ENCODE data around the gene PRKAR1B. TPM values are rescaled to one million over a fixed set of nuclear protein-coding genes. Genes with fewer than 3 reads are reported as not detected.
A peak's percentile ranks its signal among the peaks of the same experiment; 100 is the strongest.

PRKAR1B gene
- total and polyA plus RNA-seq, 5 donors, result 20.7 to 38.3 (median 23.8) TPM

GRCh38 chr7:607938-608337 lies 119.1 kb downstream of the PRKAR1B start:
- Histone ChIP-seq H3K27ac (ENCODE audit: low read length) (no peak overlapping the region), H3K4me1 (ENCODE audit: control insufficient read depth, insufficient read depth, low read length) (no peaks in the 10 kb centered on the region), H3K9me3 (ENCODE audit: control insufficient read depth, low read length) (no peaks in the 10 kb centered on the region), H3K27me3 (ENCODE audit: control insufficient read depth, insufficient read depth) (no peaks in the 10 kb centered on the region), H3K4me3 (ENCODE audit: low read length) (no peak overlapping the region)
- ATAC-seq (no peak), DNase-seq (peak in 1 of 3 donors; percentile 37)
- intact Hi-C loops (cut with DNase I), result no loop called here
- WGBS, result 79% methylated on average over 13 of the region's 13 CpGs

- 92% methylated on average over 33 of the region's 33 CpGs for WGBS
- no peak for DNase-seq
- Histone ChIP-seq H3K27ac (ENCODE audit: low read length) (no peak overlapping the region), H3K4me3 (ENCODE audit: low read length) (no peak overlapping the region), H3K27me3 (ENCODE audit: control insufficient read depth, insufficient read depth) (no peaks in the 10 kb centered on the region), H3K9me3 (ENCODE audit: control insufficient read depth, low read length) (no peaks in the 10 kb centered on the region), H3K4me1 (ENCODE audit: control insufficient read depth, insufficient read depth, low read length) (no peaks in the 10 kb centered on the region)
- intact Hi-C loops (cut with DNase I), result no loop called here
- no peak for ATAC-seq
Observed at GRCh38 chr7:605661-606450, 121.2 kb downstream of the PRKAR1B start.

GRCh38 chr7:604884-605531 lies 122.1 kb downstream of the PRKAR1B start:
- no peak overlapping the region for H3K4me3 ChIP-seq (ENCODE audit: low read length)
- intact Hi-C loops (cut with DNase I), result no loop called here

GRCh38 chr7:604001-604883 lies 122.8 kb downstream of the PRKAR1B start:
- no peaks in the 10 kb centered on the region for H3K4me1 ChIP-seq (ENCODE audit: control insufficient read depth, insufficient read depth, low read length)
- 38% methylated on average over 37 of the region's 37 CpGs for WGBS
- peak overlapping the region; percentile 82 for H3K27ac ChIP-seq (ENCODE audit: low read length)
- H3K9me3 ChIP-seq (ENCODE audit: control insufficient read depth, low read length), result no peaks in the 10 kb centered on the region
- DNase-seq (peak; percentile 87 to 94 (median 93)), ATAC-seq (peak; percentile 91 to 92)
- intact Hi-C loops (cut with DNase I), result no loop called here
- no peak overlapping the region for H3K4me3 ChIP-seq (ENCODE audit: low read length)
- H3K27me3 ChIP-seq (ENCODE audit: control insufficient read depth, insufficient read depth), result no peaks in the 10 kb centered on the region

More at GRCh38 chr7:604884-605531, 122.1 kb downstream of the PRKAR1B start:
- peak in 1 of 2 donors; percentile 38 for ATAC-seq
- H3K4me1 ChIP-seq (ENCODE audit: control insufficient read depth, insufficient read depth, low read length), result no peaks in the 10 kb centered on the region
- WGBS, result 72% methylated on average over 28 of the region's 28 CpGs
- DNase-seq, result peak in 2 of 3 donors; percentile 52 to 71
- H3K27me3 ChIP-seq (ENCODE audit: control insufficient read depth, insufficient read depth), result no peaks in the 10 kb centered on the region
- H3K9me3 ChIP-seq (ENCODE audit: control insufficient read depth, low read length), result no peaks in the 10 kb centered on the region
- H3K27ac ChIP-seq (ENCODE audit: low read length), result peak overlapping the region; percentile 82

- ATAC-seq, result peak in 1 of 2 donors; percentile 2
- H3K9me3 ChIP-seq (ENCODE audit: control insufficient read depth, low read length), result no peaks in the 10 kb centered on the region
- WGBS, result 94% methylated on average over 12 of the region's 12 CpGs
- DNase-seq, result peak in 1 of 3 donors; percentile 43
- no peak overlapping the region for H3K4me3 ChIP-seq (ENCODE audit: low read length)
- intact Hi-C loops (cut with DNase I), result no loop called here
- H3K27me3 ChIP-seq (ENCODE audit: control insufficient read depth, insufficient read depth), result no peaks in the 10 kb centered on the region
- no peaks in the 10 kb centered on the region for H3K4me1 ChIP-seq (ENCODE audit: control insufficient read depth, insufficient read depth, low read length)
- peak overlapping the region; percentile 82 for H3K27ac ChIP-seq (ENCODE audit: low read length)
Observed at GRCh38 chr7:603152-603951, 123.7 kb downstream of the PRKAR1B start.

- no peaks in the 10 kb centered on the region for H3K4me1 ChIP-seq (ENCODE audit: control insufficient read depth, insufficient read depth, low read length)
- H3K4me3 ChIP-seq (ENCODE audit: low read length), result no peak overlapping the region
- peak in 1 of 2 donors; percentile 15 for ATAC-seq
- DNase-seq, result peak in 2 of 3 donors; percentile 66 to 72
- intact Hi-C loops (cut with DNase I), result no loop called here
- WGBS, result 64% methylated on average over 38 of the region's 38 CpGs
- H3K9me3 ChIP-seq (ENCODE audit: control insufficient read depth, low read length), result no peaks in the 10 kb centered on the region
- H3K27ac ChIP-seq (ENCODE audit: low read length), result peak overlapping the region; percentile 16
- no peaks in the 10 kb centered on the region for H3K27me3 ChIP-seq (ENCODE audit: control insufficient read depth, insufficient read depth)
Observed at GRCh38 chr7:602341-603141, 124.5 kb downstream of the PRKAR1B start.

GRCh38 chr7:601595-602340 lies 125.3 kb downstream of the PRKAR1B start:
- intact Hi-C loops (cut with DNase I), result no loop called here
- Histone ChIP-seq H3K27ac (ENCODE audit: low read length) (peak overlapping the region; percentile 16), H3K4me3 (ENCODE audit: low read length) (no peak overlapping the region), H3K27me3 (ENCODE audit: control insufficient read depth, insufficient read depth) (no peaks in the 10 kb centered on the region), H3K4me1 (ENCODE audit: control insufficient read depth, insufficient read depth, low read length) (no peaks in the 10 kb centered on the region), H3K9me3 (ENCODE audit: control insufficient read depth, low read length) (no peaks in the 10 kb centered on the region)
- WGBS, result 30% methylated on average over 39 of the region's 39 CpGs
- peak; percentile 75 to 85 (median 84) for DNase-seq
- peak; percentile 42 to 54 for ATAC-seq

- H3K4me3 ChIP-seq (ENCODE audit: low read length), result no peak overlapping the region
- H3K27me3 ChIP-seq (ENCODE audit: control insufficient read depth, insufficient read depth), result no peaks in the 10 kb centered on the region
- intact Hi-C loops (cut with DNase I), result no loop called here
- no peak overlapping the region for H3K27ac ChIP-seq (ENCODE audit: low read length)
- H3K4me1 ChIP-seq (ENCODE audit: control insufficient read depth, insufficient read depth, low read length), result no peaks in the 10 kb centered on the region
- ATAC-seq, result no peak
- WGBS, result 75% methylated on average over 22 of the region's 22 CpGs
- DNase-seq, result peak in 1 of 3 donors; percentile 46
- H3K9me3 ChIP-seq (ENCODE audit: control insufficient read depth, low read length), result no peaks in the 10 kb centered on the region
Observed at GRCh38 chr7:601036-601594, 126.0 kb downstream of the PRKAR1B start.

Measured in right cardiac atrium (tissue), 5 donors.